ENCODE data around the gene FGF21. TPM values are rescaled to one million over a fixed set of nuclear protein-coding genes. Genes with fewer than 3 reads are reported as not detected.

Gene FGF21
- total and polyA plus RNA-seq, 10 of the 15 experiments (the other 5 are each of a cell fraction or from before 2014, with no cell fraction given), result not detected

GRCh38 chr19:48780631-48781391 is 25.5 kb downstream of the FGF21 start:
- Histone ChIP-seq H3K4me1 (ENCODE audit: control insufficient read depth, insufficient read depth, low read length) (peaks cover 3% of the 10 kb centered on the region; the same call in 1 of the 2 replicates), H4K20me1 (ENCODE audit: control insufficient read depth, insufficient read depth) (no peaks in the 10 kb centered on the region), H3K4me2 (ENCODE audit: control insufficient read depth, insufficient read depth) (no peak overlapping the region), H3K9me3 (replicated peaks; ENCODE audit: control insufficient read depth, insufficient read depth, low read length) (no peaks in the 10 kb centered on the region), H2AFZ (ENCODE audit: control insufficient read depth, low read depth, low read length) (peak overlapping the region; percentile 71), H3K9ac (ENCODE audit: control insufficient read depth, insufficient read depth, low read length) (no peak overlapping the region), H3K36me3 (ENCODE audit: control insufficient read depth in 2 of 2, insufficient read depth in 2 of 2, low read length in 1 of 2) (no peaks in the 10 kb centered on the region), H3K27ac (ENCODE audit: control insufficient read depth, insufficient read depth) (no peak overlapping the region), H3K27me3 (replicated peaks in 1 of 2; ENCODE audit: control insufficient read depth in 2 of 2, insufficient read depth in 2 of 2, low read length in 1 of 2) (no peaks in the 10 kb centered on the region), H3K4me3 (no peak overlapping the region), H3K79me2 (ENCODE audit: control insufficient read depth, insufficient read depth, low read length) (no peaks in the 10 kb centered on the region)
- POLR2A ChIA-PET, result interaction anchor here (0.5 to 1.8 kb wide), 3 partner anchors 15 to 110 kb away, joined by 3 to 4 read pairs (median 4); no protein-coding TSS in a partner anchor
- no TSS peak for BruUV-seq (replicated peaks)
- SMC1A ChIA-PET (ENCODE audit: uncharacterized antibody, unreplicated experiment), result interaction anchor here (0.7 to 1.4 kb wide), 4 partner anchors 12 to 140 kb away, joined by 3 to 4 read pairs (median 4); no protein-coding TSS in a partner anchor
- intact Hi-C loops (cut with micrococcal nuclease; ENCODE audit: unreplicated experiment), result loop anchor here (5.0 kb wide), 1 partner anchor 119 kb away; no protein-coding TSS in a partner anchor
- FAIRE-seq (no peak), ATAC-seq (peak; percentile 71), DNase-seq (ENCODE audit: low read depth, low spot score) (peak; percentile 54)
- RAD21 ChIA-PET (ENCODE audit: unreplicated experiment), result interaction anchor here (2.0 kb wide), 1 partner anchor 15 kb away, joined by 7 read pairs; no protein-coding TSS in a partner anchor
- WGBS (ENCODE audit: insufficient coverage, insufficient replicate concordance, low lambda C conversion rate, missing lambda C conversion rate), result 18% methylated on average over 14 of the region's 14 CpGs
- CTCF ChIA-PET, result interaction anchor here (0.5 to 26.1 kb wide), 2 partner anchors 62 to 191 kb away, joined by 3 to 520 read pairs; partner anchors contain the start of gene HSD17B14
- in situ Hi-C loops (cut with MboI), result no loop called here
- TF ChIP-seq ZNF687 (IDR thresholded peaks at IDR 0.05) (0 out of 2 replicates have a peak, but pooled peaks have one; percentile 26), FOXK2 (IDR thresholded peaks at IDR 0.05) (peak; percentile 19; the same call in 1 of the 2 replicates), CBX5 (IDR thresholded peaks at IDR 0.05; ENCODE audit: low read depth) (no peak), JUNB (IDR thresholded peaks at IDR 0.05) (peak; percentile 42), SPI1 (IDR thresholded peaks at IDR 0.05; ENCODE audit: borderline replicate concordance, insufficient read depth, low read depth, low read length) (peak; percentile 41; the same call in 1 of the 2 replicates), BHLHE40 (IDR thresholded peaks at IDR 0.05; ENCODE audit: borderline replicate concordance in 1 of 2, low read depth in 2 of 2, low read length in 1 of 2) (peak; percentile 75 to 86), ZBTB33 (IDR thresholded peaks at IDR 0.05) (no peak), ATF3 (IDR thresholded peaks at IDR 0.05; ENCODE audit: borderline replicate concordance, extremely low read depth, low read depth, low read length) (peak; percentile 31; the same call in 1 of the 2 replicates), IKZF2 (IDR thresholded peaks at IDR 0.05) (peak in 1 of 2 experiments; percentile 59; a peak in 2 of 4 replicates), ATF7 (IDR thresholded peaks at IDR 0.05; ENCODE audit: low read depth) (peak; percentile 62), USF2 (IDR thresholded peaks at IDR 0.05; ENCODE audit: borderline replicate concordance, low read depth, low read length) (peak; percentile 52; the same call in 1 of the 2 replicates), NR2F1 (conservative IDR thresholded peaks at IDR 0.05) (peak; percentile 69; the same call in 1 of the 2 replicates), IKZF1 (conservative IDR thresholded peaks at IDR 0.05) (0 out of 2 replicates have a peak, but pooled peaks have one; percentile 53), BACH1 (IDR thresholded peaks at IDR 0.05; ENCODE audit: borderline replicate concordance) (no peak)

Data from GM12878 (cell line).